ENCODE data around the gene TNNT3.

- TF ChIP-seq CTCF (IDR thresholded peaks at IDR 0.05) (no peak), POLR2A (IDR thresholded peaks at IDR 0.05) (no peak), POLR2AphosphoS5 (IDR thresholded peaks at IDR 0.05) (no peak)
Measured at GRCh38 chr11:1935156-1936071, 15.9 kb downstream of the TNNT3 start.

Measured in prostate gland (tissue), 2 donors.